NOMO-1 (cell line): ENCODE data around the gene PPP1R27.

Experiments
- DNase-seq, 2 experiments: peaks; one replicate each; lab custom pipeline; 2025; ENCODE audit not compliant: unreplicated experiment in 2 of 2; lab: John Stamatoyannopoulos, UW

PPP1R27 gene, protein sequence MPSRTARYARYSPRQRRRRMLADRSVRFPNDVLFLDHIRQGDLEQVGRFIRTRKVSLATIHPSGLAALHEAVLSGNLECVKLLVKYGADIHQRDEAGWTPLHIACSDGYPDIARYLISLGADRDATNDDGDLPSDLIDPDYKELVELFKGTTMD

DNA sequence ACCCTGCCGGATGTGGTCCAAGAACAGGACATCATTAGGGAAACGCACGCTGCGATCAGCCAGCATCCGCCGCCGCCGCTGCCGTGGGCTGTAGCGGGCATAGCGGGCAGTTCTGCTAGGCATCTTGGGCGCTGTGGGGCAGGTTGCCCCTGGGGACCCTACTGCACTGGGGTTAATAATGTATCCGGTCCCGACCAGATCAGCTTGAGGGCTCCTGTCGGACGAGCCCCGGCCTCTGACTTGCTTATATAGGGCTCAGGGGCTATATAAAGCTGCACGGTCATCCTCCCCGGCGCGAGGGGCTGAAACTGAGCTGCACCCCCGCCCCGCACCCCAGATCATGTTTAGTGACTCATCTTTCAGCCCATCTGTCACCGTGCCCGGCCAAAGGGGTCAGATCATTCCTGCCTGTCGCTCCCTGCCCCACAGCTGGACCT, at the start of gene PPP1R27:
Gene PPP1R27 (minus strand): TSS at position 220 of the 437 bp plus-strand sequence. CDS start 97 bp downstream, at position 123.
- no peak for DNase-seq

DNA sequence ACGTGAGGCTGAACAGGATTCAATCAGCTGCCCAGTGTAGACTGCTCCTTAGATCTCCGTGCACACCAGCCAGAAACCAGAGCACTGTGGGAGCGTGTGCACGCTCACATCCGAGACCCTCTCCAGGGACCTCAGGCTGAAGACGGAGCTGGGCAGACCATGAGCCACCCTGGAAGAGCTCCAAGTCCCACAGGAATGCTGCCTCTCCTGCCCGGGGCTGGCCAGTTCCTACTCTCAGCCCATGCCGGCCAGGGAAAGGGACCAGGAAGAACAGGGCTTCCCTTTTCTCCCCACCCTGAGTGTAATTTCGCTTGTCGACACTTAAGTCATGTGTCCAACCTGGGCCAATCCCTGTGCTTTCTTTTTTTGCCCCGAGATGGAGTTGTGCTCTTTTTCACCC, 49.7 kb upstream of the PPP1R27 start:
- DNase-seq: no peak

DNA sequence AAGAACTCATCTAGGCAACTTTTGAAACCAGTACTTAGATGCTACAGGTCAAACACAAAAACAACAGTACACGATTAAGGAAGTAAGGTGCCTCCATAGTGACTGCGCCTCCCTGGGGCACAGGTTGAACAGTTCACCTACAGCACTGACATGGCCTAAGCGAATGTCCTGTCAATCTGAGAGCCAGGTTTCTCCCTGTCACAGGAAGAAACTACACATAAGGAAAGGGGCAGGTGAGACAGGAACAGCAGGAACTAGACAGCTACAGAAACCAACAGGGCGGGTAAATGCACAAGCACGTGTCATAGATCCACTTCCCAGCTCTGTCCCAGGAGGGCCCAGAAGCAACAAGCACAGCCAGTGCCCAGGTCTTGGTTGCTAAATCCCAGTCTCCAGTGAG, 44.3 kb upstream of the PPP1R27 start:
- no peak for DNase-seq

DNA sequence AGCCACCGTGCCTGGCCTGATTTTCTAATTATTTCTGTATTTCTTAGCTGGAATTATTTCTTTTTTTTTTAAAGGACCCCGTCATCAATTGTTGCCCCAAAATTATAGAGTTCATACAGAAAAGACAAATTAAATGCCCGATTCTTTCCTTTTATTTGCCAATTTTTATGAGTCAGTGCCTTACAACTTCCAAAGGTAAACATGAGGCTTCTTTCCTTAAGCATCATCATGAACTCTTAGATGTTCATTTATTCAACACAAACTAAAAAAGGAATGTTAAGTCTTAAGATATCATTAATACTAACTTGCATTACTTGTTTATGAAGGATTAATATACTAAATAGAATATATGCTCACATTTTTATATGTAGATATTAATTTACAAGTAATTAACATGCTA, 43.4 kb upstream of the PPP1R27 start:
- no peak for DNase-seq

DNA sequence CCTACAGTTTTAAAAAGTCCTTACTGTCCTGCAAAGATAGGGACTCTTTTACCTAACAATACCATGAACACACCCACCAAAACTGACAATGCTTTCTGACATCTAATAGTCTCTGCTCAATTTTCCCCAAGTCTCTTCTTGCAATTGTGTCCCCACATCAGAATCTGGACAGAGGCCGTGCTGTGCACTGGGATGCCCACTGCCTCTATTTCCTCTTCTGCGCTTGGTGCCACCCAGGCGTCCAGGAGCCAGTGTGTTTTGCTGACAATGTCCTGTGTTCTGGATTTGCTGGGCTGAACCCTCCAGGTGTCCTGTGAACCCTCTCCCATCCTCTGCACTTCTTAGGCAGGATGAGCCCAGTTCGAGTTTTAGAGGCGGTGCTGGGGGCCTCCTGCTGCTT, 42.7 kb upstream of the PPP1R27 start:
- DNase-seq: no peak

DNA sequence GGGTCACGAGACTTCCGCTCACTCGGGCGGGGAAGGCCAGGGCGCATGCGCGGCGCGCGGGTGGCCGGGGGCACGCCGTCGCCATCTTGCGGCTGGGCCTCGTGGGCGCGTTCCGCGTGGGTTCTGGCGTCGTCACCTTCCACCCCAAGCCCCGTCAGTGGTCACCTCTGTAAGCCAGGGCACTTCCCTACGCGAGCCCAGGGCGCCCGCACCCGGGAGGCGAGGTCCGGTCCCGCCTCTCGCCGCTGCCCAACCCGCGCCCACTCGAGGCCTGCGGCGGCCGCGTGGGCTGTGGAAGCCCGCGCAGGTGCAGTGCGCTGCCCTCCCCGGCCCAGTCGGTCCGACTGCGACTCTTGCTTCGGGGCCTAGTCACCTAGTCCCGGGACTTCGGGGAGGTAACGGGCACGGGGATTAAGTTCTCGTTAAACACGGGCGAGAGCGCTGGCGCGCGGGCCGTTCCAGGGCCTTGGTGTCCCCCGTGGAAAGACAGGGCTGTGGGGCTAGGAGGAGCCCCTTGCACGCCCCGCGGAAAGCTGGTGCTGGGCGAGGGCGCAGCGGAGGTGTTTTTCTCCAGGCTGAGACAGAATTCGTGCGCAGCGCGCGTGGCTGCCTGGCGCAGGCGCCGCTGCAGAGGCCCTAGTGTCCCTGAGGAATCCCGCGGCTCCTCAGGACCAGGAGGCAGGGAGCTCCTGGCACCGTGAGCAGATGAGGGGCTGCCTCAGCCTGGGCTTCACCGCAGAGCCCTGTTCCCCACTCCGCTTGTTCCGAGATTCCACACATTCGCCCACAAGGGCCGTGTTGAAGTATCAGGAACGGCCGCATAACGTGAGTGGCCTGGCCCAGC, 36.8 kb upstream of the PPP1R27 start:
- DNase-seq: peak; percentile 82 to 87

DNA sequence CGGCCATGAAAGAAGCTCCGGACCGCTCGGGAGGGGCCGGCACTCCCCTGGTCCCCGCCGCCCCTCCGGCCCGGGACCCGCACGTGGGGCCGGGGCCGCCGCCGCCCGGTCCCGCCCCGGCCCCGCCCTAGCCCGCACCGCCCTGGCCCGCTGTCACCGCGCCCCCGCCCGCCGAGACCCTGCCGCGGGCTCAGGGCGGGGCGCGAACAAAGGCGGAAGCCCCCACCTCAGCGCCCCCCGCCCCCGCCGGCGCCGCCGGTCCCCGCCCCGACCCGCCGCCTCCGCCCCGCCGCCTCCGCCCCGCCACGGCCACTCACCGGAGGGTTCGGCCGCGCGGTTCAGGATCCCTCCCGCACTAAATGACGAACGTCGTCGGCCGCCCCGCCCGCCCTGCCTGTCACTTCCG, 36.1 kb upstream of the PPP1R27 start, which contains the start of gene ARHGDIA:
Gene ARHGDIA (minus strand): TSS at position 357 of the 406 bp plus-strand sequence. CDS start 1,407 bp downstream, outside the sequence.
- no peak for DNase-seq

DNA sequence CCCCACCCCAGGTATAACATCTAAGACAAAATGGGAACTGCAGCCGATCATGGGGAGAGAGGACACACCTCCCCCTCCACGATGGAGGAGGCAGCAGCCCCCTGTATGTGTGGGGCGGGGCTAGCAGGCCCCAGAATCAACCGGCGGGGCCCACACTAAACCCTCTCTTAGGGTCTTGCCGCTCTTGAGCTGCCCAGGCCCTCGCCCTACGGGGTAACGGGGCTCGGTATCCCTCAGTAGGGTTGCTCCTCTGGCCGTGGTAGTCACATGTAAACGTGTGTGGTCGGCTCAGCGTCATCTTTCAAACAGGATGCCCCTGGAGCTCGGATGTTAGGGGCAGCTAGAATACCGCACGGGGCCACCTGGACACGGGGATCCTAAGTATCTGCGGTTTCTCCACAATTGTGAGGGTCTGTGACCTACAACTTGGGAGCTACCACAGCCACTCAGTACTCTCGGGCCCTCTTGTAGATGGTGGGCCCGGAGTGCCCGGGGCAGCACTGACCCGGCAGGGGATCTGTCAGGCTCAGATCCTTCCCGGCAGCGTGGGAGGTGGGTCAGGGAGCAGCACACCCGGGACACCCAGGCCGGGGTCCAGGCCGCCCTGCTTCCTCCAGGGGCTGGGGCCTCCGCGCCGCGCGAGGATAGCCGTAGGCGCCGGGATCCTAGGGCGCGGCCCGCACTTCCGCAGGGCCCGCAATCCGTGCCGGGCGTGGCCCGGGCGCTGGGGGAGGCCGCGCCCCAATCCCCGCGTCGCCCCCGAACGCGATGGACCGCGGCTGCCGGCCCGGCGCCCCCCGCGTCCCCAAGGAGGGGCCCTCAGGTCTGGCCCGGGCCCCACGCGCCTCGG, 35.5 kb upstream of the PPP1R27 start:
- peak in 1 of 2 experiments; percentile 26 for DNase-seq

DNA sequence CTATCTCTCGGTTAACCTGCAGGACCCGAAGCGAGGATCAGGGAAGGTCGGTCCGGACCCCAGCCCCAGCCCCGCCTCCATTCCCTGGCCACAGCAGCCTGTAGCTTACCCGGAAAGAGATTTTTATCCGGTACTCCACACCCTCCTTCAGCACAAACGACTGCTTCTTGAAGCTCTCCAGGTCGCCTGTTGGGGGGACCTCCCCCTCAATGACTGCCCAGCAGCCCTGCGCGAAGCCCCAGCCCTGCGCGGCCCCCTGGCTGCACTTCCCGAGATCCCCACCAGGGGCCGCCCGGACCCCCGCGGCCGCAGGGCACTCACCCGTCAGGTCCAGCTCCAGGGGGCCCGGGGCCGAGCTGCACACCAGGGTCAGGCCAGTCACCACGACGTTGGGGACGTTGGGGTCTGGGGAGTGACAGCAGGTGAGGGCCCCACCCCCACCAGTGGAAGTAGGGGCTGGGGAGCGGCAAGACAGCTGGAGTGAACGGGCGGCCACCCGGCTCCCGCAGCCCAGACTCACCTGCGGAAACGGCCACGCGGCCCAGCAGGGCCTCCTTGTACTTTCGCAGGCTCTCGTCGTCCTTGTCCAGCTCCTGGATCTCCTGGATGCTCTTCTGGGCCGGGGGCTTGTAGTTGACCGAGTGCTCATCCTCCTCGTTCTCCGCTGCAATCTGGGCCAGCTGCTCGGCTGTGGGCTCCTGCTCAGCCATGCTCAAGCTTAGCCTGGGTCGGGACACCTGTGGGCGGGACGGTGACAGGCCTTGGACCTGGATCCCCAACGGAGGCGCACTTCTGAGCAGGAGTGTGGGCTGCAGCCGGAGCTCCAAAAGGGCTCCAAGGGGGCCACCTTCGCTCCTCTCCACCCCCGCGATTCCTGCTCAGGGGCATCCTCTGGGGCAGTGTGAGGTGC, 34.6 kb upstream of the PPP1R27 start:
- DNase-seq: no peak

DNA sequence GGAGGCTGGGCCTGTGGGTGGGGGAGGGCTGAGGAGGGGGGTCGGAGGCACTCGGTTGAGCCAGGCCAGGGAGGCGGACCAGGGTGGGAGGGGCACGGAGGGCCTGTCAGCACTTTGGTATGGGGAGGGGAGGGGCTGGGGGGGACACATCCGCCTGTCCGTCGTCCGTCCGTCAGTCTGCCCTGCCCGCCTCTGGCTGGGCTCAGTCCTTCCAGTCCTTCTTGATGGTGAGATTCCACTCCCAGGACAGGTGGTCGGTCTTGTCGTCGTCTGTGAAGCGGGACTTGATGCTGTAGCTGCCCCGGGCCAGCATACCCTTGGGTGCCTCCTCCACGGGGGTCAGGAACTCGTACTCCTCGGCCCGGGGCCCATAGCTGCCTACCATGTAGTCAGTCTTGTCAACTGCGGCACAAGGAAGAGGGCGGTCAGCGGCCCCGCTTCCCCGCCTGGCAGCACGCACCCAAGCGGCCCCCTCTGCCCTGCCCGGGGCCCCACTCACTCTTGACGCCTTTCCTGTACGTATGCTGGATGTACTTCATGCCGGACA, 33.9 kb upstream of the PPP1R27 start:
- no peak for DNase-seq

DNA sequence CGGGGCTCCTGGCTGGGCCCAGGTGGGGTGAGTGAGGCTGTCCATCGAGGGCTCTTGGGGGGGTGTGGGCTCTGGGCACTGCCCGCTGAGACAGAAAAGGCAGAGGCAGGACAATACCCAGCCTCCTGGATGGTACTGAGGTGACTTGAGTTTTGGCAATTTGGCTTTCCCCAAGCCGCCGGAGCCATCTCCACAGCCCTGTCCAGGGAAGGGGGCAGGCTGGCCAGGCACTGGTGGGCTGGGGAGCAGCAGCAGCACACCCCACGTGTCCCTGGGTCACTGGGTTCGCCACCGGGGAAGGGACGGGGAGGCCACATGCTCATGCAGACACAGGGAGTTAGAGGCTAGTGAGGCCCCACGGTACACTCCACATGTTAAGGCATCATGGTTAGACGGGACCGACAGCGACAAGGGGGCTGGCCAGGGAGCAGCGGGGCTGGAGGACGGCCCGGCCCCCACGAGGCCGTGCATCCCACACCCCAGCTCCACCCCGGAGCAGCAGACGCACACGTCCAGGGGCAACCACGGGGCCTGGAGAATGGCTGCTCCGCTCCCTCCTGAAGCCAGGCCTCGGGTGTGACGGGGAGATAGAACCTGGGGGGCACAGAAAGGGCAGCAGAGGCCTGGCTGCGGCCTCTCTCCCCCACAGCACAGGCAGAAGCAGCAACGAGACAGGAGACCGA, 33.3 kb upstream of the PPP1R27 start:
- no peak for DNase-seq

DNA sequence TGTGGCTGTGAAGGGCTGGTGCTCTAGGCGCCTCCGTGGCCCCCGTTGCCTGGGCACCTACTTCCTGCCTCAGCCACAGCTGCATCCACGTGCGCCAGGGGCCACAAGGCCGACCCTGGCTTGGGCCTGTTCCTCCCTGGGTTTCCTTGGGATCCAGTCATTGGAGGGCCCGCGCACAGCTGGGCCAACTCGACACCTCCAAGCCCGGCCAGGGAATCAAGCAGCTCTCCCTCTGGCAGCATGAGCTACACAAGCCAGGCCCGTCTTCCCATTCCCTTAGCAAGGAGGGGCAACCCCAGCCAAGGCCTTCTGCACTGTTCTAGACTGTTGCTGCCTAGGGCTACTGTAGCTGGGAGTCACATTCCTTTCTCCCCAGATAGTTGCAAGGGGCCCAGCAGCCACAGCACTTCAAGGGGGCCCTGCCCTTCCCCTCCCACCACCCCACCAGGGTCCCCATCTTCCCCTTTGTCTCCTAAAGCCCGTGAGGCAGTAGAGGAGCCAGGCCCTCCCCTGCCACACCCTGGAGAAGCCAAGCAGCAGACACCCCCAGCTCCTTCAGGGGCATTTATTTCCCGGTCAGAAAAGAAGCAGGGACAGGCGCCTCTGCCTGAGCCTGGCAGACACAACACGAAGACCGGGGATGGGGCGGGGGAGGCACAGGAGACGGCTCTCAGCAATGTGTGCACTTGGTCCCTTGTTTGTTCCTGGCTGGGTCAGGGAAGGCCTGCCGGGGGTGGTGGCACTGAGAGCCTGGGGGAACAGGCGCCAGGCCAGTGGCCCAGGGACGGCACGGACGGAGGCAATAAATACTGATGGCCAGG, 32.5 kb upstream of the PPP1R27 start:
- no peak for DNase-seq

DNA sequence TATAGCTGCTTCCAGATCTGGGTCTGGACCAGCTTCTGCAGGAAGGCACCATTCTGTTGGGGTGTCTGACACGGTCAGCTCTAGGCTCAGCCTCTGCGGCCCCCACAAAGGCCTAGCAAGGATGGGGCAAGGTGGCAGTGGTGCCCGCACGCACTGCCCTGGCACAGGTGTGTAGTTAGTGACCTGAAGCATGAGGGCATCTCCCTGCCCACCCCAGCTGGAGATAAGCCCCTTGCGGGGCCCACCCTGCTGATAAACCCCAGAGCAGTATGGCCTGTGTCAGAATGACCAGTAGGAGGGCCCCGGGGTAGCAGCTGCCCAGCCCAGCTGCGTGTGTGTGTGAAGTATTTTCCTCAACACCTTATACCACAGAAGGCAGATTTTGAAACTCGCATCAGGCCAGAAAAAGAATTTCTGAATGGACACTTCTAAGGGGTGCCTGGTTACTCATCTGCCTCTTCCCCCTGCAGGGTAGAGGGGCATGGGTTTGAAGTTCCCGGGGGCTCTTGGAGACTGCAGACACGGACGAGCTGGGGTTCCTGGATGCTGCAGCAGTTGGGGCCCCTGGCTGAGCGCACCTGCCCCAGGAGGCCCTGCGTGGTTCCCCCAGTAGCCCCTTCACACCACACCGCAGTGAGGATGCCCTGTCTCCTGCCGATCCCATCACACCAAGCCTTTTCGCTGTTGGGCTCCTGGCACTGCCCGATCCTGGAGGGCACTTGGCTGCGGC, 31.8 kb upstream of the PPP1R27 start:
- DNase-seq: no peak

DNA sequence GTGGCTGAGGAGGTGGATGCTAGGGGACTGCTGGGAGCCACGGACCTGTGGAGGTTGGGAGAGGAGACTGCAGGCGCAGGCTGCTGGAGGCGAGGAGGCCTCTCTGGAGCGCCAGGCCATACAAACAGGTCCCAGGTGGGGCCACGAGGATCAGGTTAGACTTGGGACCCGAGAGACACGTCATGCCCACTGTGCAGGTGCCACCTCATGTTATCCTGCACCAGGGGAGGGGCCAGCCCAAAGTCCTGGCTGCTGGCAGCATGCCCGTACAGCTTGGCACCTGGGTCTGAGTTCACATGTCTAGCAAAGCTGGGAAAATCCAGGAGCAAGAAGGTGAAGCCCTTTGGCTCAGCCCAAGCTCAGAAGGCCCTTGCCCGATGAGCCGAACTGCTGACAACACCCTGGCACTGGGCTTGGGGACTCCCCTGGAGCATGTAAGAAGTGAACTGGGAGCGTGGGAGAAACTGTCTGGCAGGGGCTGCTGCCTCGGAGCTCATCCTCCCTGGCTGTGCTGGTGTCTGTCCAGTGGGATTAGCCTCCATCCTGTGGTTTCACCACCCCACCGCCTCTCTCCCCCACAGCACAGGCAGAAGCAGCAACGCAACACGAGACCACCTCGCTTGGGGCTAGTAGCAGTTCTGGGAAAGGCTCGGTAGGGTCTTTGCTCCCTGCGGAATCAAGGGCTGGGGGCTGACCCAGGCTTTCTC, 31.0 kb upstream of the PPP1R27 start:
- DNase-seq: no peak

DNA sequence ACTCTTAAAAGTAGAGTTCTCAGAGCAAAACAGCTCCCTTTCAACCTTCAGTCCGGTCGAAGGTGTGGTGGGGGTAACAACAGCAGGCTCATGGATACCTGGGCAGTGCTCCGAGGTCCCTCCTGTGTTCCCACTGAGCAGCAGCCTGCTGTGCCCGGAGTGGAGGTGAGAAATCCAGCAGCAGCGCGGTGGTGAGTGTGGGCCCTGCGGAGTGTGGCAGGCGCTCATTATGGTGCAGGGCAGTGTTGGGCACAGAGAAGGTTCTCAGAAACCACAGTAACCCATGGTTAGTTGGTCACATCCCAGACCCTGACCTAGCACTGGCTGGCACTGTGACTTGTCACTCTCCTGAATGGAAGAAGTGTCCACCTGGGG, 30.5 kb upstream of the PPP1R27 start:
- no peak for DNase-seq

DNA sequence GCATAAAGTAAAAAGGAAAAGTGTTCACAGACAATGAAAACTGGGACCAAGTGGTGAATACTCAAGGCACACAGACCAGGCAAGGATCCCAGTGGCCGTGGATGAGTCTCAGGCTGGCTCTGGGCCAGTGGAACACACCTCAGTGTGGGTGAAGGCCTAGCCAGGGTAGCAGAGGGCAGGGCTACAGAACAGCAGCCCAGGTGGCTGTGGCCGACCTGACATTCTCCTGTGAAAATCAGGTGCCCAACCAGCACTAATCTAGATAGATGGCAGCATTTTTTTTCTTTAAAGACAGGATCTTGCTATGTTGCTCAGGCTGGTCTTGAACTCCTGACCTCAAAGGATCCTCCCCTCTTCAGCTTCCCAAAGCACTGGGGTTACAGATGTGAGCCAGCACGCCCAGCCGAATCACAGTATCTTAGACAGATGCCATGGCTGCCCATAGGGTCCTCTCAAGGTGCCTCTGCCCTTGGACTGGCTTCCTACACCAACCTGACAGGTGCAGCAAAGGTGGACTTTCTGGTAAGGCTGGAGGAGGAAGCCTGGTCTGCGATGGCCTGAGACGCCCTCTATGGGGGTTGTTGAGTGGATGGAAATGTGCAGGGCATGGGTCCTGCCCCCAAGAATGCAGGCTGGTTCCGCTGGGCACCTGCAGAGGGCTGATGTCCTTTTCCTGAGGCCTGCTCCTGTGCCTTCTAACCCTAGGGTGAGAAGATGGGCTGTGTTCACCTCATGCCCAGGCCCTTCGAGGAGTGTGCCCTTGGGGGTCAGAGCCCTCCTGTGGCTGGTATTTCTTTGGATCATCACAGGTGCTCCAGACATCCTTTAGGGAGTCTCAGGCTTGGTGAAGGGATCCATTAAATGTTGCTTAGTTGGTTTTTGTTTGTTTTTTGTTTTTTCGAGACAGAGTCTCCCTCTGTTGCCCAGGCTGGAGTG, 29.3 kb upstream of the PPP1R27 start:
- no peak for DNase-seq
